GM12873 (cell line): Measurements from ENCODE around the gene R3HDM1.

Experiments used
- CTCF ChIP-seq: IDR thresholded peaks from 2 replicates; pipeline ENCODE4 v1.5.1; 2012; ENCODE audit warnings: low read depth, mild to moderate bottlenecking, moderate library complexity, low read length, control low read depth; ENCODE audit not compliant: insufficient read depth; ENCODE audit errors: missing control alignments

Gene R3HDM1

GRCh38 chr2:135733045-135733444, 201.8 kb downstream of the R3HDM1 start:
- TF ChIP-seq CTCF: no peak

- no peak for TF ChIP-seq CTCF
Observed at GRCh38 chr2:135736546-135736945, 205.3 kb downstream of the R3HDM1 start.

- TF ChIP-seq CTCF: no peak
Observed at GRCh38 chr2:135740206-135740605, 208.9 kb downstream of the R3HDM1 start.

GRCh38 chr2:135741043-135741394, 209.7 kb downstream of the R3HDM1 start:
- TF ChIP-seq CTCF: no peak

GRCh38 chr2:135741395-135742324, 210.4 kb downstream of the R3HDM1 start, which contains the start of gene UBXN4:
UBXN4 (plus strand) TSS chr2:135741855; CDS start chr2:135741930, 75 bp downstream.
- peak; percentile 70 for TF ChIP-seq CTCF

GRCh38 chr2:135742325-135742757, 211.1 kb downstream of the R3HDM1 start:
- TF ChIP-seq CTCF: no peak

GRCh38 chr2:135743860-135744259, 212.6 kb downstream of the R3HDM1 start:
- TF ChIP-seq CTCF: no peak
